H1 (cell line): ENCODE data around the gene FSD1. TPM values are rescaled to one million over a fixed set of nuclear protein-coding genes. Genes with fewer than 3 reads are reported as not detected.

Experiments used
- ATF2 ChIP-seq: IDR thresholded peaks from 2 replicates; pipeline ENCODE4 v1.6.1; 2012; ENCODE audit warnings: low read length, inconsistent platforms
- polyA plus RNA-seq, 7 experiments: library from polyadenylated mRNA; depleted of rRNA in 3 of 7; stranded (reverse) in 5 of 7; unstranded in 2 of 7; fragments of >200 nt in 5 of 7; fragments of 200-250 nt in 2 of 7; gene quantifications; 1 replicate in 5 of 7; 2 replicates in 1 of 7; 4 replicates in 1 of 7; pipeline versions ENCODE4 v1.2.1 to v1.2.3, GENCODE V29; 2011 to 2013; ENCODE audit warnings: missing spikeins in 2 of 7, mixed read lengths in 2 of 7
- total RNA-seq: library from RNA; stranded (reverse); fragmentation: NEBNext Ultra II Directional; extraction: Animal tissue kit (Norgen Biotek cat#: 25700); gene quantifications from 2 replicates; pipeline ENCODE4 v1.2.1, GENCODE V29; 2021
- TF ChIP-seq, protein P1 (sequence below), 3 experiments: IDR thresholded peaks; 1 replicate in 2 of 3; 2 replicates in 1 of 3; pipeline versions ENCODE4 v1.5.1 to v1.6.1; 2011; ENCODE audit warnings: low read length in 3 of 3, mild to moderate bottlenecking in 3 of 3, inconsistent platforms in 2 of 3, low read depth in 1 of 3, moderate library complexity in 1 of 3; ENCODE audit not compliant: insufficient read depth in 1 of 3; ENCODE audit errors: control extremely low read depth in 1 of 3

The FSD1 gene
- total and polyA plus RNA-seq, 2 of the 8 experiments (the other 6 are each of a cell fraction or from before 2014, with no cell fraction given): 58.8 to 181 TPM

DNA sequence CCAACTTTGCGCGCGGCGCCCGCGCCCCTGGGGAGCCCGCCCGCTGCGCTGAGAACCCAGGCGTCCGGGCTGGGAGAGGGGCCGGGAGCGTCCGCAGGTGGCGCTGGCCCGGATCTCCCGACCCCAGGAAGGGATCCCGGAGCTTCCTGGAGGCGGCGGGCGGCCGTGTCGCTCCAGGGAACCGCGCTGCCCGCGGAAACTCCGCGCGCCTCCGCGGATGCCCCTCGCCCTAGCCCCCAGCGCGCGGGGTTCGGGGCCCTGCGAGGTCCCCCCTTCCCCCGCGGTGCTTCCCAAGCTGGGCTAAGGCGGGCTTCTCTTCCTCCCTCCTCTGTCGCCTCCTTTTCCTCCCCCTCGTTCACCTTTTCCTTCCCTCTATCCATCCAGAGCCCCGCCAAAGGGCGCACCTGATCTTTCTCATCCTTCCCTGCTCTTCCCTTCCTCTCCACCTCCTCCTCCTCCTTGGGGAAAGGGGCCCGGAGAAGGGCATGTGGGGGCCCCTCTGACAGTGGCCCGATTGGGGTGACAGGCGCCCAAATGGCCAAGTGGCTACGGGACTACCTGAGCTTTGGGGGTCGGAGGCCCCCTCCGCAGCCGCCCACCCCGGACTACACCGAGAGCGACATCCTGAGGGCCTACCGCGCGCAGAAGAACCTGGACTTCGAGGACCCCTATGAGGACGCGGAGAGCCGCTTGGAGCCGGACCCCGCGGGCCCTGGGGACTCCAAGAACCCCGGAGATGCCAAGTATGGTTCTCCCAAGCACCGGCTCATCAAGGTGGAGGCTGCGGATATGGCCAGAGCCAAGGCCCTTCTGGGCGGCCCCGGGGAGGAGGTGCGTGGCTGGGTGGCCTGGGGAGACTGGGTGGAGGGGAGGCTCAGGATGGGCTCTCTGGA is 24.6 kb upstream of the FSD1 start (continued):
- TF ChIP-seq, protein P1, sequence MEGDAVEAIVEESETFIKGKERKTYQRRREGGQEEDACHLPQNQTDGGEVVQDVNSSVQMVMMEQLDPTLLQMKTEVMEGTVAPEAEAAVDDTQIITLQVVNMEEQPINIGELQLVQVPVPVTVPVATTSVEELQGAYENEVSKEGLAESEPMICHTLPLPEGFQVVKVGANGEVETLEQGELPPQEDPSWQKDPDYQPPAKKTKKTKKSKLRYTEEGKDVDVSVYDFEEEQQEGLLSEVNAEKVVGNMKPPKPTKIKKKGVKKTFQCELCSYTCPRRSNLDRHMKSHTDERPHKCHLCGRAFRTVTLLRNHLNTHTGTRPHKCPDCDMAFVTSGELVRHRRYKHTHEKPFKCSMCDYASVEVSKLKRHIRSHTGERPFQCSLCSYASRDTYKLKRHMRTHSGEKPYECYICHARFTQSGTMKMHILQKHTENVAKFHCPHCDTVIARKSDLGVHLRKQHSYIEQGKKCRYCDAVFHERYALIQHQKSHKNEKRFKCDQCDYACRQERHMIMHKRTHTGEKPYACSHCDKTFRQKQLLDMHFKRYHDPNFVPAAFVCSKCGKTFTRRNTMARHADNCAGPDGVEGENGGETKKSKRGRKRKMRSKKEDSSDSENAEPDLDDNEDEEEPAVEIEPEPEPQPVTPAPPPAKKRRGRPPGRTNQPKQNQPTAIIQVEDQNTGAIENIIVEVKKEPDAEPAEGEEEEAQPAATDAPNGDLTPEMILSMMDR (IDR thresholded peaks at IDR 0.05; ENCODE audit: control extremely low read depth in 1 of 3, insufficient read depth in 1 of 3, low read depth in 1 of 3, low read length in 3 of 3): no peak
- TF ChIP-seq ATF2: no peak
- TF ChIP-seq, all 59 proteins: peak for 5
